Activated naive CD4-positive, alpha-beta T cell treated with anti-CD3 and anti-CD28 coated beads for 36 hours (primary cell): ENCODE results near the gene CROCC2. TPM values are rescaled to one million over a fixed set of nuclear protein-coding genes. Genes with fewer than 3 reads are reported as not detected.
A peak's percentile ranks its signal among the peaks of the same experiment; 100 is the strongest.

Experiments
- CTCF ChIA-PET: fragments of 350-600 bp; sonication (Branson Sonifier 250); formaldehyde crosslinking; loops from one replicate; lab custom pipeline; 2021; ENCODE audit warnings: antibody characterized with exemption; lab: Charles Lee
- DNase-seq: peaks from one replicate; pipeline ENCODE4 v3.0.0-alpha.2; 2020
- H3K27ac Mint-ChIP-seq: one replicate; pipeline ENCODE4 v1.8.0; 2021; ENCODE audit warnings: mild to moderate bottlenecking, mixed read lengths
- H3K27me3 Mint-ChIP-seq: one replicate; pipeline ENCODE4 v1.8.0; 2021; ENCODE audit warnings: low read depth, mixed read lengths
- H3K36me3 Mint-ChIP-seq: one replicate; pipeline ENCODE4 v1.8.0; 2021; ENCODE audit warnings: low read depth, mixed read lengths
- H3K4me1 Mint-ChIP-seq: one replicate; pipeline ENCODE4 v1.8.0; 2021; ENCODE audit warnings: low read depth, mixed read lengths
- H3K4me3 Mint-ChIP-seq: one replicate; pipeline ENCODE4 v1.8.0; 2021; ENCODE audit warnings: mild to moderate bottlenecking, moderate library complexity, mixed read lengths
- H3K9me3 Mint-ChIP-seq: one replicate; pipeline ENCODE4 v1.8.0; 2021; ENCODE audit warnings: mixed read lengths
- intact Hi-C: fragments of 100-400 bp; cut with micrococcal nuclease; formaldehyde crosslinking; loops from one replicate; pipeline ENCODE4 v1.15.1; 2023
- total RNA-seq, 2 experiments: library from RNA; stranded (reverse); gene quantifications; one replicate each; pipeline ENCODE4 v1.2.3, GENCODE V29; 2021

The CROCC2 gene
- total RNA-seq, 2 experiments from 2014 or later: not detected

GRCh38 chr2:240926516-240927389 is 20.6 kb downstream of the CROCC2 start:
- DNase-seq: peak; percentile 2
- no peaks in the 10 kb centered on the region for H3K4me1 Mint-ChIP-seq
- intact Hi-C loops: no loop called here
- CTCF ChIA-PET: no interaction called here
- peaks cover 3% of the 10 kb centered on the region for H3K27me3 Mint-ChIP-seq
- H3K36me3 Mint-ChIP-seq: no peaks in the 10 kb centered on the region
- H3K4me3 Mint-ChIP-seq: no peak overlapping the region
- no peak overlapping the region for H3K27ac Mint-ChIP-seq
- H3K9me3 Mint-ChIP-seq: no peaks in the 10 kb centered on the region

DNA sequence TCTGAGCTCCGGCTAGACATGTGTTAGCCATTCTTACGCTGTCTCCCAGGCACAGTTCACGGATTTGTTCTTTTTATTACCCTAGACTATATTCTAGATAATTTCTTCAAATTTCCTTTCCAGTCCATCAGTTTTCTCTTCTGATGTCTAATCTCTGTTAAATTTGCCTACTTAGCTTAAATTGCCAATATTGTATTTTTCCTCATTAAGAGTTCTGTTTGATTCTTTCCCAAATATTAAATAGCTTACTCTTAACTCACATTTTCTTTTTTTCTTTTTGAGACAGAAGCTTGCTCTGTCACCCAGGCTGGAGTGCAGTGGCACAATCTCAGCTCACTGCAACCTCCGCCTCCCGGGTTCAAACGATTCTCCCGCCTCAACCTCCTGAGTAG is 21.2 kb downstream of the CROCC2 start:
- CTCF ChIA-PET: interaction anchor here (0.7 kb wide), 1 partner anchor 76 kb away, joined by 3 read pairs; no protein-coding TSS in a partner anchor
- no peaks in the 10 kb centered on the region for H3K9me3 Mint-ChIP-seq
- no peak for DNase-seq
- intact Hi-C loops: no loop called here
- H3K27ac Mint-ChIP-seq: no peak overlapping the region
- H3K4me1 Mint-ChIP-seq: no peaks in the 10 kb centered on the region
- no peak overlapping the region for H3K4me3 Mint-ChIP-seq
- H3K27me3 Mint-ChIP-seq: peaks cover 3% of the 10 kb centered on the region
- no peaks in the 10 kb centered on the region for H3K36me3 Mint-ChIP-seq

DNA sequence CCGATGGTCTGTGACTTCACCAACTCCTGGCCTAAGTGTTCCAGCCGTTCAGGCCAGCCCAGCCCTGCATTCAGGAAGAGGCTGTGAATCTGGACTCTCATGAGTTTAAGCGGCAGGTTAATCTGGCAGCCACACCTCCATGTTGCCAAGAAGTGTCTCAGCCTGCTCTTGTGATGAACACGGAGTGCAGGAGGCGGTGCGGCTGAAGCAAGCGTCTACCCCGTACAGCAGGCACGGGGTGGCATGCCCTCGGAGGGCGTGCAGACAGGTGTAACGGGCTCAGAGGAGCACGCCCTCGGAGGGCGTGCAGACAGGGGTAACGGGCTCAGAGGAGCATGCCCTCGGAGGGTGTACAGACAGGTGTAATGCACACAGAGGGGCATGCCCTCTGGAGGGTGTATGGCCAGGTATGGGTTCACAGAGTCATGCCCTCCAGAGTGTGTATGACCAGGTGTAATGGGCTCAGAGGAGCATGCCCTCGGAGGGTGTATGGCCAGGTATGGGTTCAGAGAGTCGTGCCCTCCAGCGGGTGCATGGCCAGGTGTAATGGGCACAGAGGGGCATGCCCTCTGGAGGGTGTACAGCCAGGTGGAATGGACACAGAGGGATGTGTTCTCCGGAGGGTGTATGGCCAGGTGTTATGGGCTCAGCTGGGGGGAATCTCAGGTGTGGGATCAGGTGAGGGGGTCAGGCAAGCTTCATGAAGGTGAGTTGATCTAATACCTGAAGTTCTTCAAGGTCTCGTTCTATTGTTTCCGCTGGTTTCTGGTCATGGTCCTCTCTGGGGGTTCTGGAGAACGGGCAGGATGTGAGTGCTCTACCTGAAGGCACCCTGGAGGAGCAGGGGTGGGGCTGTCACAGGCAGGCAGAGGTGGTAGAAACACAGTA is 22.6 kb downstream of the CROCC2 start:
- Mint-ChIP-seq H3K36me3 (no peaks in the 10 kb centered on the region), H3K27ac (no peak overlapping the region), H3K4me1 (no peaks in the 10 kb centered on the region), H3K27me3 (peaks cover 3% of the 10 kb centered on the region), H3K4me3 (no peak overlapping the region), H3K9me3 (no peaks in the 10 kb centered on the region)
- intact Hi-C loops: no loop called here
- CTCF ChIA-PET: no interaction called here
- DNase-seq: no peak

DNA sequence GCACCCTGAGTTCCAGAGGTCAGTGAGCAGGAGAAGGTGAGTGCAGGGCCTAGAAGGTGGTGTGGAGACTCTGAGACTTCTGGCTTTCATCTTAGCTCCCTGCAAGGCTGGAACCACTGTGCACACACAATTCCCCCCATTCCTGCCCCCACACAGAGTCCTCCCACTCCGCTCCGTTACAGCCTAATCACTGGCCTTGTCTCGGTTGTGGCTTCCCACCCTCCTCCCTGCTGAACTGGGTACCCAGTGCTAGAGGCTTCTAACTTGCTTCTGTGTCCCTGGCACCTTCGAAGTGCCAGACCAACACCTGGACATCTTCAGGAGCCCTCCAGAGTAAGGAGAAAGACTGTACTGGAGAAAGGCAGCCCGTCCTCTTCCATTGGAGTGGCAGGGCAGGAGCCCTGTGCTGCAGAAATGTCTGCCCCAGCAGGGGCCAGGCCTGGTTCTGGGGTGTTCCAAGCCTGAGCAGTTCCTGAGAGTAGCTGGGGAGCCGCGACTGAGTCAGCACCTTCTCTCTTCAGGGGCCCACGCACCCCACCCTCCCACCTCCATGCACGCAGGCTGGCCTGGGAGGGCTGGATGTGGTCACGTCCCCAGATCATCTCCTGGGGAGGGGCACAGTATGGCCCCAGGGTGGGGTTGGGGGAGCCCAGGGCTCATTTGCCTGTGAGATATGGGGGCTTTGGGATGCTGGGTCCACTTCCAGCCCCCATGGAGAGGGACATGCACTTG is 23.4 kb downstream of the CROCC2 start:
- Mint-ChIP-seq H3K27ac (no peak overlapping the region), H3K9me3 (no peaks in the 10 kb centered on the region), H3K27me3 (peaks cover 3% of the 10 kb centered on the region), H3K4me3 (no peak overlapping the region), H3K4me1 (no peaks in the 10 kb centered on the region), H3K36me3 (no peaks in the 10 kb centered on the region)
- DNase-seq: no peak
- intact Hi-C loops: no loop called here
- CTCF ChIA-PET: no interaction called here

DNA sequence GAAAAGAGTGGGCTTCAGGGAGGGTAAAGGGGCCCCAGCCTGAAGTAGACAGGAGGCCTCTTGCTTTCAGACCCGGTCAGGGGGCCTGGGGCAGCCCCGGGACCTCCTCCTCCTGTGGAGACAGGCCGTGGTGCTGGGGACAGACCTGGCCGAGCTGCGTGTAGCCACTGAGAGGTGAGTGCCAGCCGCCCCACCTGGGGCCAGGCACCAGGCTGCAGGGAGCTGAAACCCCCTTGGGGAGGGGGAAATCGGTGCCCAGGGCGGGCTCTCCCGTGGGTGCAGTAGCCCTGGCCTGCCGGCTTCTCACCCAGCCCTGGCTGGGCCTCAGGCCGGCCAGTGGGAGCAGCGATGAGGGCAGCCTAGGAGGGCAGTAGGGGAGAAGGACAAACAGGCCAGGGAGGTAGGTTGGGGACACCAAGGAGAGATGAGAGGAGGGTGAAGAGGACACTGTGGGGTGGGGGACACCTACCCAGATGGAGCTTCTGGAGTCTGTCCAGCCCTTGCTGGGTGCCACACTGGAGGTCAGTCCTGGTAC is 24.0 kb downstream of the CROCC2 start:
- CTCF ChIA-PET: no interaction called here
- peaks cover 3% of the 10 kb centered on the region for H3K27me3 Mint-ChIP-seq
- intact Hi-C loops: no loop called here
- no peak overlapping the region for H3K4me3 Mint-ChIP-seq
- no peak for DNase-seq
- no peaks in the 10 kb centered on the region for H3K36me3 Mint-ChIP-seq
- H3K9me3 Mint-ChIP-seq: no peaks in the 10 kb centered on the region
- H3K27ac Mint-ChIP-seq: no peak overlapping the region
- H3K4me1 Mint-ChIP-seq: no peaks in the 10 kb centered on the region

GRCh38 chr2:240930631-240931318 is 24.6 kb downstream of the CROCC2 start:
- peak; percentile 1 for DNase-seq
- H3K9me3 Mint-ChIP-seq: no peaks in the 10 kb centered on the region
- no peak overlapping the region for H3K27ac Mint-ChIP-seq
- H3K4me1 Mint-ChIP-seq: no peaks in the 10 kb centered on the region
- peaks cover 3% of the 10 kb centered on the region for H3K27me3 Mint-ChIP-seq
- no peaks in the 10 kb centered on the region for H3K36me3 Mint-ChIP-seq
- no peak overlapping the region for H3K4me3 Mint-ChIP-seq
- intact Hi-C loops: no loop called here
- CTCF ChIA-PET: no interaction called here

- DNase-seq: peak; percentile 2
- Mint-ChIP-seq H3K36me3 (no peaks in the 10 kb centered on the region), H3K9me3 (peaks cover 3% of the 10 kb centered on the region), H3K4me1 (no peaks in the 10 kb centered on the region), H3K4me3 (no peak overlapping the region), H3K27me3 (peaks cover 3% of the 10 kb centered on the region), H3K27ac (no peak overlapping the region)
- intact Hi-C loops: no loop called here
- CTCF ChIA-PET: no interaction called here
Measured at GRCh38 chr2:240931319-240931949, 25.3 kb downstream of the CROCC2 start.

DNA sequence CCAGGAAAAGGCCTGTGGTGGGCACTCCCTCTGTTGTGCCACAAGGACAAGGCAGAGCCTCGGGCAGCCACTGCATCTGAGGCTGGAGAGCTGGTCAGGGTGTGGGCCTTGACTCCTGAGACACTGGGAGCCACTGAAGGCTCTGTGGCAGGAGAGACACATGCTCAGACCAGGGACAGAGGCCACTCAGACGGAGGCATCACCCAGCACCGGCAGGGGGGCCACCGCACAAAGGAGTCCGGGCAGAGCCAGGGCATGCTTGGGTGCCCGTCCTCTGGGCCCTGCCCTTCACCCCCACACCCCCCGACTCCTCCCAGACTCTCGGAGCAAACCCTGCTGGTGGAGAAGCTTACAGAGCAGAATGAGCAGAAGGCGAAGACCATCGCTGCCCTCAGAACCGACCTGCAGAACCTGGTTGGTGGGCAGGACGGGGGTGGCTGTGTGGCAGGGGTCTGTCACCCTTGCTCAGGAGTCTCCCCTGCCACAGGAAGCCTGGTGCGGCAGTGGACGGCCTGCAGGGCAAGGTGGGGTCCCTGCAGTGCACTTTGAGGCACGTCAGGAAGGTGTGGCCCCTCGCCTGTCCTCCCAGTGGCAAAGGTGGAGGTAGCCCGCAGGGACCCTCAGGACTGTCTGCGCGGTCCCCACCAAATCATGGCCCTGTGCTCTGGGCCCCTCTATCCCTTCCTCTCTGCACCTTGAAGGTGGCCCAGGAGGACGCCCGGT is 26.0 kb downstream of the CROCC2 start:
- H3K36me3 Mint-ChIP-seq: no peaks in the 10 kb centered on the region
- no peaks in the 10 kb centered on the region for H3K4me1 Mint-ChIP-seq
- DNase-seq: peak; percentile 1
- CTCF ChIA-PET: no interaction called here
- peaks cover 3% of the 10 kb centered on the region for H3K27me3 Mint-ChIP-seq
- H3K4me3 Mint-ChIP-seq: no peak overlapping the region
- peaks cover 5% of the 10 kb centered on the region for H3K9me3 Mint-ChIP-seq
- intact Hi-C loops: no loop called here
- no peak overlapping the region for H3K27ac Mint-ChIP-seq

DNA sequence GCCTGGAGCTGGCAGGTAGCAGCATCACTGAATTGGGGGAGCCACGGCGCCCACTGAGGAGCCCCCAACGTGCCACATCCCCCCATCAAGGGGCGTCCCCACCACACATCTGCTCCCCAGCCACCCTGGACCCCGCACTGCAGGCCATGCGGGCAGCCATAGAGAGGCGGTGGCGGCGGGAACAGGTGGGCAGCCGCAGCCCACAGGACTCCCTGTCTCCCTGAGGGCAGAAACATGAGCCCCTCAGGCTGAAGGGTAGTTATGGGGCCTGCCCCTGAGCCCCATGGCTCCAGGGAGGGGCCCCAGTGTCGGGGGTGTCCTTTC is 26.6 kb downstream of the CROCC2 start:
- Mint-ChIP-seq H3K4me1 (no peaks in the 10 kb centered on the region), H3K4me3 (no peak overlapping the region), H3K36me3 (no peaks in the 10 kb centered on the region), H3K9me3 (peaks cover 5% of the 10 kb centered on the region), H3K27me3 (peaks cover 3% of the 10 kb centered on the region), H3K27ac (no peak overlapping the region)
- CTCF ChIA-PET: no interaction called here
- peak; percentile 2 for DNase-seq
- intact Hi-C loops: no loop called here

DNA sequence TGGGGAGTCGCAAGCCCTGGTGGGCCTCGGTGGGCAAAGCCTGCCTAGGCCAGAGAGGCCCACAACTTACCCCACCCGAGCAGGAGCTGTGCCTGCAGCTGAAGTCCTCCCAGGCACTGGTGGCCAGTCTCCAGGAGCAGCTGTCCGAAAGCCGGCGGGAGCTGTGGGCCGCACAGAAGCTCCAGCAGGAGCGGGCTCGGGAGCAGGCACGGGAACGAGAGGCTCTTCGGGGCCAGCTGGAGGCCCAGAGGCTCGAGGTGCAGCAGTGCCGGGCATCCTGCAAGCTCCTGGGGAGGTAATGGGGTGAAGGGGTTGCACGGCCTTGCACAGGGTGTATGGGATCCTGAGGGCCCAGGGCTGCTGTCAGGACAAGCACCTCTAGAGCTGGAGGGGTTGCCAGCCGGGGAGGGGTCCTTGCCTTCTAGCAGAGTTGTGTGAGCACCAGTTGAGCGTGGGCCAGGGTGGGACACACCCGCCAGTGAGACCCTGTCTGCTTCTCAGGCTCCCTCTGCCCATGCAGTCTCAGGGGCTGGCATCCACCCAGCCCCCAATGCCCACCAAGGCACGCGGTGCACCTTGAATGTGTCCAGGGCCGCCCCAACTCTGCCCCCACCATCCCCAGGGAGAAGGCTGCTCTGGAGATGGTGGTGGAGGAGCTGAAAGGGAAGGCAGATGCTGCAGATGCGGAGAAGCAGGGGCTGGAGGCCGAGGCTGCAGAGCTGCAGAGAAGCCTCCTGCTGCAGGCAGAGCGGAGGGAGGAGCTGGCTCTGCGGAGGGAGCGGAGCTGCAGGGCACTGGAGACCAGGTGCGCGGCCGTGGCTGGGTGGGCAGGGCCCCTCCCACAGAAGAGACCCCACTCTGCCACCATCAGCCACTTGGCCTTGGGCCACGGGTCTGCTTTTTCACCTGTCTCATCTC is 27.2 kb downstream of the CROCC2 start:
- no peaks in the 10 kb centered on the region for H3K4me1 Mint-ChIP-seq
- no peaks in the 10 kb centered on the region for H3K36me3 Mint-ChIP-seq
- DNase-seq: peak; percentile 2
- no peak overlapping the region for H3K4me3 Mint-ChIP-seq
- CTCF ChIA-PET: no interaction called here
- no peak overlapping the region for H3K27ac Mint-ChIP-seq
- intact Hi-C loops: no loop called here
- H3K27me3 Mint-ChIP-seq: peaks cover 3% of the 10 kb centered on the region
- peaks cover 5% of the 10 kb centered on the region for H3K9me3 Mint-ChIP-seq
